ENCODE data around the gene TUBB2B.
A peak's percentile ranks its signal among the peaks of the same experiment; 100 is the strongest.
"Not testable (repeated sequence)": the region's sequence is repeated elsewhere in the genome, so short reads cannot be mapped to it uniquely, and the experiment has no call there.

The TUBB2B gene

DNA sequence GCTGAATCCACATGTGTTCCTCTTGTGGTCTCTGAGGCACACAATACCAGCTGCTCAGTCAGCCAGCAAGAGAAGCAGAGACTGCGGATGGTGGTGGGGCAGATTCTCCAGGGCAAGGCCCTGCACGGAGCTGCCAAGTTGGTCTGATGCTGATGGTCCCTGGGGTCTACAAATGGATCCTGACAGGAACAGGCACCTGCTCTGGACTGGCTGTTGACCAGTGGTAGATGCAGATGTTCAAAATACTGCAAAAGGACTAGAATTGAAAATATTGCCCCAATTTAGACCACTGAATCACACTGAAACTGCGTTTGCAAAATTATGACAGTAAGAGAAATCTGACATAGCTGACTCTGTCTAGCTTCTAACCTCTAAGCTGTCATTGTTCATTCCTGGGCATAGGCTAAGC, 40.5 kb downstream of the TUBB2B start:
- no peak for TF ChIP-seq CTCF (conservative IDR thresholded peaks at IDR 0.05; ENCODE audit: low read length)
- H3K4me3 ChIP-seq (ENCODE audit: low read length): no peak overlapping the region
- no peak for DNase-seq (ENCODE audit: low read depth)

- H3K4me3 ChIP-seq (ENCODE audit: low read length): no peak overlapping the region
- no peak for DNase-seq (ENCODE audit: low read depth)
- TF ChIP-seq CTCF (conservative IDR thresholded peaks at IDR 0.05; ENCODE audit: low read length): no peak
These were observed 44.4 kb downstream of the TUBB2B start for GRCh38 chr6:3183066-3183465.

GRCh38 chr6:3181105-3181504, 46.3 kb downstream of the TUBB2B start:
- H3K4me3 ChIP-seq (ENCODE audit: low read length): no peak overlapping the region
- TF ChIP-seq CTCF (conservative IDR thresholded peaks at IDR 0.05; ENCODE audit: low read length): no peak
- DNase-seq (ENCODE audit: low read depth): no peak

DNA sequence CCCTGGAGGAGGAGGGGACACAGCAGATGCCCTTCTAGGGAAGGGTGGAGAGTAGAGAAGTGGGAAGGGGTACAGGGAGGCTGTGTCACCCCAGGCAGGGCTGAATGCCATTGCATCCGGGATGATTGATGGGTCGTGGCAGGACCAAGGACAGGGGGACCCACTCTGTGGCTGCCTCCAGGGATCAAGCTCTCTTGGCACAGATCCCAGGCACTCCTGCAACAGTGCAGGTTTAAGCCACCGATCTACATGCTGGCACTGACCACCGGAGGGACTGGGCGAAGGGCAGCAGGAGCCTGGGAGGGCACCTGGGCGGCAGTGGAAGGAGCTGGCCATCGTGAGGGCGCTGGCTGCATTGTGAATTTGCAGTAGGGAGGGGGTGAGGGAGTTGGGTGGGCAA, 47.5 kb downstream of the TUBB2B start:
- not testable (repeated sequence) for DNase-seq (ENCODE audit: low read depth)
- peak overlapping the region; percentile 51 for H3K4me3 ChIP-seq (ENCODE audit: low read length)

- not testable (repeated sequence) for H3K4me3 ChIP-seq (ENCODE audit: low read length); DNase-seq (ENCODE audit: low read depth)
These were observed 48.8 kb downstream of the TUBB2B start for GRCh38 chr6:3178666-3179065.

GRCh38 chr6:3176562-3177355, 50.7 kb downstream of the TUBB2B start:
- peak; percentile 78 for DNase-seq (ENCODE audit: low read depth)
- no peak for TF ChIP-seq CTCF (conservative IDR thresholded peaks at IDR 0.05; ENCODE audit: low read length)

GRCh38 chr6:3175715-3176402, 51.6 kb downstream of the TUBB2B start:
- DNase-seq (ENCODE audit: low read depth): no peak
- no peak overlapping the region for H3K4me3 ChIP-seq (ENCODE audit: low read length)
- TF ChIP-seq CTCF (conservative IDR thresholded peaks at IDR 0.05; ENCODE audit: low read length): no peak

More at GRCh38 chr6:3176562-3177355, 50.7 kb downstream of the TUBB2B start:
- H3K4me3 ChIP-seq (ENCODE audit: low read length): no peak overlapping the region

All from AG10803 (cell line).